ENCODE measurements around the gene ZNF80.
A peak's percentile ranks its signal among the peaks of the same experiment; 100 is the strongest.
"Not testable (repeated sequence)": the region's sequence is repeated elsewhere in the genome, so short reads cannot be mapped to it uniquely, and the experiment has no call there.

Gene ZNF80

GRCh38 chr3:114237478-114237877, at the start of gene ZNF80:
TSS of gene ZNF80 (minus strand) at chr3:114237578. CDS start at chr3:114237074, 504 bp downstream.
- DNase-seq (ENCODE audit: low read depth, low spot score); in situ Hi-C loops (cut with HindIII; ENCODE audit: low sequenced_read_pairs); H3K4me3 ChIP-seq (ENCODE audit: low read depth, low read length): not testable (repeated sequence)

- no peak for TF ChIP-seq CTCF (IDR thresholded peaks at IDR 0.05; ENCODE audit: low read depth, low read length)
- in situ Hi-C loops (cut with HindIII; ENCODE audit: low sequenced_read_pairs): no loop called here
- no peak overlapping the region for H3K4me3 ChIP-seq (ENCODE audit: low read depth, low read length)
- DNase-seq (ENCODE audit: low read depth, low spot score): no peak
These were observed 48.9 kb upstream of the ZNF80 start for GRCh38 chr3:114286266-114286665.

- no peak overlapping the region for H3K4me3 ChIP-seq (ENCODE audit: low read depth, low read length)
- no peak for TF ChIP-seq CTCF (IDR thresholded peaks at IDR 0.05; ENCODE audit: low read depth, low read length)
- no peak for DNase-seq (ENCODE audit: low read depth, low spot score)
- in situ Hi-C loops (cut with HindIII; ENCODE audit: low sequenced_read_pairs): no loop called here
These were observed 48.4 kb upstream of the ZNF80 start for GRCh38 chr3:114285648-114286230.

GRCh38 chr3:114284644-114285043, 47.3 kb upstream of the ZNF80 start:
- DNase-seq (ENCODE audit: low read depth, low spot score): no peak
- no peak overlapping the region for H3K4me3 ChIP-seq (ENCODE audit: low read depth, low read length)
- in situ Hi-C loops (cut with HindIII; ENCODE audit: low sequenced_read_pairs): no loop called here
- no peak for TF ChIP-seq CTCF (IDR thresholded peaks at IDR 0.05; ENCODE audit: low read depth, low read length)

GRCh38 chr3:114276856-114277255, 39.5 kb upstream of the ZNF80 start:
- H3K4me3 ChIP-seq (ENCODE audit: low read depth, low read length); DNase-seq (ENCODE audit: low read depth, low spot score); in situ Hi-C loops (cut with HindIII; ENCODE audit: low sequenced_read_pairs): not testable (repeated sequence)

- peak; percentile 17 for DNase-seq (ENCODE audit: low read depth, low spot score)
- in situ Hi-C loops (cut with HindIII; ENCODE audit: low sequenced_read_pairs): no loop called here
- H3K4me3 ChIP-seq (ENCODE audit: low read depth, low read length): no peak overlapping the region
- TF ChIP-seq CTCF (IDR thresholded peaks at IDR 0.05; ENCODE audit: low read depth, low read length): no peak
These were observed 37.6 kb upstream of the ZNF80 start for GRCh38 chr3:114274929-114275328.

GRCh38 chr3:114272271-114272670, 34.9 kb upstream of the ZNF80 start:
- no peak for TF ChIP-seq CTCF (IDR thresholded peaks at IDR 0.05; ENCODE audit: low read depth, low read length)
- DNase-seq (ENCODE audit: low read depth, low spot score): peak; percentile 58
- in situ Hi-C loops (cut with HindIII; ENCODE audit: low sequenced_read_pairs): no loop called here
- no peak overlapping the region for H3K4me3 ChIP-seq (ENCODE audit: low read depth, low read length)

- no peak for TF ChIP-seq CTCF (IDR thresholded peaks at IDR 0.05; ENCODE audit: low read depth, low read length)
- no peak for DNase-seq (ENCODE audit: low read depth, low spot score)
- H3K4me3 ChIP-seq (ENCODE audit: low read depth, low read length): no peak overlapping the region
- in situ Hi-C loops (cut with HindIII; ENCODE audit: low sequenced_read_pairs): no loop called here
These were observed 32.6 kb upstream of the ZNF80 start for GRCh38 chr3:114270019-114270418.
